Measurements from ENCODE around the gene RBM34. TPM values are rescaled to one million over a fixed set of nuclear protein-coding genes. Genes with fewer than 3 reads are reported as not detected.
"Not testable (repeated sequence)": the region's sequence is repeated elsewhere in the genome, so short reads cannot be mapped to it uniquely, and the experiment has no call there.

The RBM34 gene
- total RNA-seq, 3 donors from 2014 or later (not counting 1 experiment from before 2014, with no cell fraction given), result 163 to 187 (median 180) TPM

DNA sequence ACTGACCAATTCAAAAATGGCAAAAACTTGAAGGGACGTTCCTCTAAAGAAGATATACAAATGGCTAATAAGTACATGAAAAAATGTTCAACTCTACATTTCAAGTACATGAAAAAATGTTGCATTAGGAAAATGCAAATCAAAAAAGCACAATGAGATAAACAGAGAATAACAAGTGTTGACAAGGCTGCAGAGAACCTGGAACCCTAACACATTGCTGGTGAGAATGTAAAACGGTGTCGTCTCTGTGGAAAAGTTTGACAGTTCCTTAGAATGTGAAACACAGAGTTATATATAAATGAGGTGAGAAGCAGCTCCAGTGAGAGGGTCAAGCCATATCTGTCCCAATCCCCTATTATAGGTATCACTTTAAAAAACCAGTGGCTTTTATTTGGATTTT lies 44.6 kb upstream of the RBM34 start:
- peaks cover 33% of the 10 kb centered on the region for H3K36me3 ChIP-seq (ENCODE audit: control insufficient read depth, insufficient read depth, low read length)
- intact Hi-C loops (cut with micrococcal nuclease), result no loop called here

DNA sequence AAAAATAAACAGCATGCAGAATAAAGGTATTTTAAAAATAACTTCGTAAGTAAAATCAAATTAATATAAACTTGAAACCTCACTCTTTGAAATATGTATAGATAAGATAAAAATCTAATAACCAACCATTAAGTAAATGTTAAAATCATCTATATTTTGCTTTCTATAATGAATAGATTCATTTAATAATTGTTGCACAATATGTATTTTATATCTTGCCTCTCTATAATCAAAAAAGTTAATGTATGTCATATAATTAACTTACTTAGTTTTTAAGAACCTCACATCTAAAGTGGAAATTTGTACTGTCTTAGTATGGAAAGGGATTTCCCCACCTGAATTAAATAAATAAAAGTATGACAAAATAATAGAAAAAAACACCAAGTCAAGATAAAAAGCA lies 42.4 kb upstream of the RBM34 start:
- no peak for DNase-seq
- intact Hi-C loops (cut with micrococcal nuclease), result no loop called here
- no peaks in the 10 kb centered on the region for H3K27me3 Mint-ChIP-seq (ENCODE audit: low read depth in 2 of 2)
- H3K27me3 ChIP-seq (ENCODE audit: control insufficient read depth, insufficient read depth, low read length), result no peaks in the 10 kb centered on the region
- no peaks in the 10 kb centered on the region for H3K9me3 ChIP-seq (ENCODE audit: control insufficient read depth, insufficient read depth, low read length)
- H3K4me1 Mint-ChIP-seq, result peaks cover 14 to 26% of the 10 kb centered on the region in 2 donors
- no peak overlapping the region for H3K4me3 ChIP-seq (ENCODE audit: low read length)
- no CpG with 5 or more reads among the region's 1 CpG for WGBS (ENCODE audit: insufficient coverage)
- no peak for ATAC-seq
- no peak overlapping the region for H3K27ac Mint-ChIP-seq
- H3K9me3 Mint-ChIP-seq, result no peaks in the 10 kb centered on the region
- H3K36me3 Mint-ChIP-seq, result peaks cover 7% of the 10 kb centered on the region
- H3K27ac ChIP-seq (ENCODE audit: low read length), result no peak overlapping the region
- H3K36me3 ChIP-seq (ENCODE audit: control insufficient read depth, insufficient read depth, low read length), result peaks cover 22% of the 10 kb centered on the region
- no peak overlapping the region for H3K4me3 Mint-ChIP-seq
- TF ChIP-seq, protein P1, sequence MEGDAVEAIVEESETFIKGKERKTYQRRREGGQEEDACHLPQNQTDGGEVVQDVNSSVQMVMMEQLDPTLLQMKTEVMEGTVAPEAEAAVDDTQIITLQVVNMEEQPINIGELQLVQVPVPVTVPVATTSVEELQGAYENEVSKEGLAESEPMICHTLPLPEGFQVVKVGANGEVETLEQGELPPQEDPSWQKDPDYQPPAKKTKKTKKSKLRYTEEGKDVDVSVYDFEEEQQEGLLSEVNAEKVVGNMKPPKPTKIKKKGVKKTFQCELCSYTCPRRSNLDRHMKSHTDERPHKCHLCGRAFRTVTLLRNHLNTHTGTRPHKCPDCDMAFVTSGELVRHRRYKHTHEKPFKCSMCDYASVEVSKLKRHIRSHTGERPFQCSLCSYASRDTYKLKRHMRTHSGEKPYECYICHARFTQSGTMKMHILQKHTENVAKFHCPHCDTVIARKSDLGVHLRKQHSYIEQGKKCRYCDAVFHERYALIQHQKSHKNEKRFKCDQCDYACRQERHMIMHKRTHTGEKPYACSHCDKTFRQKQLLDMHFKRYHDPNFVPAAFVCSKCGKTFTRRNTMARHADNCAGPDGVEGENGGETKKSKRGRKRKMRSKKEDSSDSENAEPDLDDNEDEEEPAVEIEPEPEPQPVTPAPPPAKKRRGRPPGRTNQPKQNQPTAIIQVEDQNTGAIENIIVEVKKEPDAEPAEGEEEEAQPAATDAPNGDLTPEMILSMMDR (IDR thresholded peaks at IDR 0.05), result no peak
- no peaks in the 10 kb centered on the region for H3K4me1 ChIP-seq (ENCODE audit: control insufficient read depth, insufficient read depth, low read length)

More for the DNA sequence above, 44.6 kb upstream of the RBM34 start:
- TF ChIP-seq, protein P1 (IDR thresholded peaks at IDR 0.05), result no peak
- DNase-seq (no peak), ATAC-seq (no peak)
- Mint-ChIP-seq H3K9me3 (no peaks in the 10 kb centered on the region), H3K36me3 (no peaks in the 10 kb centered on the region), H3K4me1 (peaks cover 7 to 21% of the 10 kb centered on the region in 2 donors), H3K27me3 (ENCODE audit: low read depth in 2 of 2) (no peaks in the 10 kb centered on the region), H3K4me3 (no peak overlapping the region), H3K27ac (peak overlapping the region; percentile 30 to 32)
- H3K4me1 ChIP-seq (ENCODE audit: control insufficient read depth, insufficient read depth, low read length), result no peaks in the 10 kb centered on the region
- H3K9me3 ChIP-seq (ENCODE audit: control insufficient read depth, insufficient read depth, low read length), result no peaks in the 10 kb centered on the region
- H3K27me3 ChIP-seq (ENCODE audit: control insufficient read depth, insufficient read depth, low read length), result no peaks in the 10 kb centered on the region
- WGBS (ENCODE audit: insufficient coverage), result 96% methylated on average over 2 of the region's 3 CpGs
- no peak overlapping the region for H3K4me3 ChIP-seq (ENCODE audit: low read length)
- no peak overlapping the region for H3K27ac ChIP-seq (ENCODE audit: low read length)

DNA sequence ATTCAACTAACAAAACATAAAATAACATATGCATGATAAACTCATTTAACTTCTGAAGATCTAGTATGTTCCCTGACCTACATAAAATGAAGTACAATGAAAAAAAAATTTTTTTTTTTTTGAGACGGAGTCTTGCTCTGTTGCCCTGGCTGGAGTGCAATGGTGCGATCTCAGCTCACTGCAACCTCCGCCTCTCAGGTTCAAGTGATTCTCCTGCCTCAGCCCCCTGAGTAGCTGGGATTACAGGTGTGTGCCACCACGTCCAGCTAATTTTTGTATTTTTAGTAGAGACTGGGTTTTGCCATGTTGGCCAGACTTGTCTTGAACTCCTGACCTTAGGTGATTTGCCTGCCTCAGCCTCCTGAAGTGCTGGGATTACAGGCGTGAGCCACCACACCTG lies 41.4 kb upstream of the RBM34 start:
- DNase-seq; intact Hi-C loops (cut with micrococcal nuclease); H3K4me1 ChIP-seq (ENCODE audit: control insufficient read depth, insufficient read depth, low read length); ATAC-seq; H3K9me3 ChIP-seq (ENCODE audit: control insufficient read depth, insufficient read depth, low read length); H3K9me3 Mint-ChIP-seq; H3K4me3 ChIP-seq (ENCODE audit: low read length); H3K27me3 ChIP-seq (ENCODE audit: control insufficient read depth, insufficient read depth, low read length); H3K36me3 Mint-ChIP-seq; H3K27ac Mint-ChIP-seq; H3K4me3 Mint-ChIP-seq; H3K27me3 Mint-ChIP-seq (ENCODE audit: low read depth in 2 of 2); H3K27ac ChIP-seq (ENCODE audit: low read length): not testable (repeated sequence)
- 100% methylated on average over 5 of the region's 5 CpGs for WGBS (ENCODE audit: insufficient coverage)
- peaks cover 16% of the 10 kb centered on the region for H3K36me3 ChIP-seq (ENCODE audit: control insufficient read depth, insufficient read depth, low read length)
- H3K4me1 Mint-ChIP-seq, result peaks cover 14 to 26% of the 10 kb centered on the region in 2 donors

DNA sequence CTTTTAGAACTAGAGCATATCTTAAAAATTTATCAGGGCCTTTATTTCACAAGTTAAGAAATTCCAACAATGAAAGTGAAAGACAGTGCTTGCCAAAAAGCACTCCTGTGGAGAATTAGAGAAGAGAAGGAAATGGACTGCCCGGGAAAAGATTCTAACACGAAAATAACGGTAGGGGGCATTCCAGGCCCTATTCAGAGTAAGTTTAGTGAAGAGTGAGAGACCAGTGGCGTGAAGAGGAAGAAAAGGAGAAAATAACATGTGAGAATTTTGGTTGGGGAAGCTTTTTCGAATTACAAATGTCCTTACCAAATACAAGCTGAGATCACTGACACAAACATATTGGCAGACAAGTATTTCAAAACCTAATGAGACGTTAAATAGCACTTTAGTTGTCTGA lies 38.4 kb upstream of the RBM34 start:
- peaks cover 7% of the 10 kb centered on the region for H3K36me3 Mint-ChIP-seq
- no peaks in the 10 kb centered on the region for H3K4me1 ChIP-seq (ENCODE audit: control insufficient read depth, insufficient read depth, low read length)
- no peak overlapping the region for H3K4me3 ChIP-seq (ENCODE audit: low read length)
- H3K27me3 ChIP-seq (ENCODE audit: control insufficient read depth, insufficient read depth, low read length), result no peaks in the 10 kb centered on the region
- H3K27ac ChIP-seq (ENCODE audit: low read length), result no peak overlapping the region
- DNase-seq, result no peak
- intact Hi-C loops (cut with micrococcal nuclease), result no loop called here
- TF ChIP-seq, protein P1 (IDR thresholded peaks at IDR 0.05), result no peak
- peak overlapping the region; percentile 1 to 29 for H3K27ac Mint-ChIP-seq
- no peaks in the 10 kb centered on the region for H3K27me3 Mint-ChIP-seq (ENCODE audit: low read depth in 2 of 2)
- H3K4me1 Mint-ChIP-seq, result peaks cover 5 to 6% of the 10 kb centered on the region in 2 donors
- no peaks in the 10 kb centered on the region for H3K9me3 ChIP-seq (ENCODE audit: control insufficient read depth, insufficient read depth, low read length)
- peaks cover 25% of the 10 kb centered on the region for H3K36me3 ChIP-seq (ENCODE audit: control insufficient read depth, insufficient read depth, low read length)
- no peak overlapping the region for H3K4me3 Mint-ChIP-seq
- H3K9me3 Mint-ChIP-seq, result no peaks in the 10 kb centered on the region
- WGBS (ENCODE audit: insufficient coverage), result 73% methylated on average over 4 of the region's 6 CpGs
- ATAC-seq, result no peak

Data from natural killer cell (primary cell).